Ovary (tissue), 9 donors: ENCODE measurements around the gene ROBO1. TPM values are rescaled to one million over a fixed set of nuclear protein-coding genes. Genes with fewer than 3 reads are reported as not detected.

Experiments
- DNase-seq, 5 donors: peaks; one replicate each; pipeline ENCODE4 v3.0.0-alpha.2; 2019 to 2020
- H3K27ac ChIP-seq, 2 donors: fragments of 200-600 bp; one replicate each; pipeline versions ENCODE4 v1.5.1 to v1.8.0; 2019 to 2022
- H3K27me3 ChIP-seq: fragments of 200-600 bp; one replicate; pipeline ENCODE4 v1.8.0; 2022
- H3K36me3 ChIP-seq: fragments of 200-600 bp; sonication (generic); one replicate; pipeline ENCODE4 v1.5.1; 2019
- H3K4me1 ChIP-seq: one replicate; pipeline ENCODE4 v1.8.1; 2013; ENCODE audit warnings: mild to moderate bottlenecking, moderate library complexity; ENCODE audit not compliant: insufficient read depth
- H3K4me3 ChIP-seq: fragments of 200-600 bp; sonication (generic); one replicate; pipeline ENCODE4 v1.5.1; 2017
- H3K9me3 ChIP-seq, 2 donors: fragments of 200-600 bp in 1 of 2; sonication (generic) in 1 of 2; one replicate each; pipeline versions ENCODE4 v1.5.1 to v1.8.1; 2013 to 2019; ENCODE audit warnings: mild to moderate bottlenecking in 1 of 2, moderate library complexity in 1 of 2
- EP300 ChIP-seq: sonication (generic); formaldehyde crosslinking; IDR thresholded peaks from one replicate; pipeline ENCODE4 v1.6.1; 2017; ENCODE audit warnings: antibody characterized with exemption
- POLR2A ChIP-seq: fragments of 450-650 bp; IDR thresholded peaks from one replicate; pipeline ENCODE4 v1.6.1; 2017; ENCODE audit warnings: antibody characterized with exemption, mild to moderate bottlenecking, moderate library complexity
- WGBS, 3 donors: extraction: QIAGEN DNeasy Blood & Tissue Kit in 1 of 3; methylation state at CpG; one replicate each; pipeline versions ENCODE4 v1.1.5 to v1.1.7; 2013 to 2017; 5-methylcytosine and 5-hydroxymethylcytosine counted together
- intact Hi-C, 4 donors: fragments of 100-400 bp; cut with DNase I; formaldehyde crosslinking; loops; one replicate each; pipeline versions ENCODE4 v1.11.0 to v1.15.1; 2022 to 2023
- polyA plus RNA-seq, 2 donors: library from polyadenylated mRNA; stranded (reverse); fragments of 200-250 nt in 1 of 2; fragments of 350-450 nt in 1 of 2; fragmentation: Illumina TruSeq in 1 of 2; extraction: RNeasy Lipid Tissue Mini Kit (QIAGEN cat#74804) in 1 of 2; gene quantifications; one replicate each; pipeline ENCODE4 v1.2.3, GENCODE V29; 2013 to 2014
- total RNA-seq, 7 donors: library from RNA; depleted of rRNA in 2 of 7; stranded (reverse); fragments of >200 nt in 2 of 7; fragmentation: NEBNext Ultra II Directional in 3 of 7; extraction: Animal tissue kit (Norgen Biotek cat#: 25700) in 3 of 7; gene quantifications; one replicate each; pipeline versions ENCODE4 v1.1.0 to v1.2.4, GENCODE V29; 2016 to 2023
- TF ChIP-seq, protein P1 (sequence below), 3 donors: fragments of 450-650 bp in 2 of 3; fragments of 200-600 bp in 1 of 3; IDR thresholded peaks; one replicate each; pipeline versions ENCODE4 v1.5.1 to v1.8.0; 2016 to 2022; ENCODE audit warnings: antibody characterized with exemption in 3 of 3, mild to moderate bottlenecking in 1 of 3
- donor health status: DM: no; HTN: no; CAD: no; lungs with moderate emphysema.
- donor health status: DM: no; HTN: no; CAD: no.
- donor health status: Bipolar disorder and iron deficiency.
- donor health status: DM: yes; HTN: yes; CAD: no.
- donor health status: DM: no; HTN: no; CAD: no.
- donor health status: DM: yes; HTN: yes; CAD: no.

Gene ROBO1
- total and polyA plus RNA-seq, 9 donors, result 17.2 to 49.5 (median 29.0) TPM

DNA sequence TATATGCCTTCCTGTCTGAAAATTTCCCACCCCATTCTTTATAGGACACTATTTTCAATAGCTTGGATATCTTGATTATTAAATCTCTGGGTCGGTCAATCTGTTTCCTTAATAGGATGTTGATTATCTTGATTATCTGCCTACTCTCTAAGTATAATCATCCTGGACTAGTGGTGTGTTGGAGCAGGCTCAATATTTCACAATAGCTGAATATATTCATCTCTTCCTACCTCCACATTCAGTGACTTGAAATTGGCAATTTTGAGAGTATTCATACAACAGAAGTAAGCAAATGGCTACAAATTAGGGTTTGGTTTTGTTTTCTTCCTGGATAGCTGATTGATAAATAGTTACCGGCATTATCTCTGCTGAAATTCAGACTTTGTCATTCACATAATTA, 1162.6 kb downstream of the ROBO1 start:
- DNase-seq, result no peak
- no peak overlapping the region for H3K4me3 ChIP-seq
- no peaks in the 10 kb centered on the region for H3K36me3 ChIP-seq
- H3K27me3 ChIP-seq, result no peaks in the 10 kb centered on the region
- H3K4me1 ChIP-seq, result no peaks in the 10 kb centered on the region
- 94 to 96% (median 95%) methylated on average over 2 of the region's 2 CpGs for WGBS, 3 donors
- no peaks in the 10 kb centered on the region for H3K9me3 ChIP-seq
- TF ChIP-seq EP300, result no peak
- H3K27ac ChIP-seq, result no peak overlapping the region
- intact Hi-C loops, result no loop called here

DNA sequence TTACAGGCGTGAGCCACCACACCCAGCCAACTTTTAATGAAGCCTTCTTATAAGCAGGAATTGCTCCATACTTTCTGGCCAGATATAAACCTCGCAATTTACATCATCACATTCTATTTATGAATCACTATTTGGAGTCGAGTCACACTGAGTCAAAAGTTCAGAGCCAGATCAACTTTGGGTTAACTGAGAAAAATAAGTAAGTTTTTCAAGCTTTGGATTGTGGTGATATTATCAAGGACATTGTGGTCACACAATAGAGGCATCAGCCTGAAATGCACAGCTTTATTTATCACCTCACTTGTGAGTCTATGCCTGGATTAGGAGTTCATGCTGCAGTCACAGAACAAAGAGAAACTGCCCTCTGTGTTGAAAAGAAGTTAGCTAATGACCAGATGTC, 1163.5 kb downstream of the ROBO1 start:
- intact Hi-C loops, result no loop called here
- DNase-seq, result no peak
- Histone ChIP-seq H3K27me3 (no peaks in the 10 kb centered on the region), H3K4me1 (no peaks in the 10 kb centered on the region), H3K4me3 (no peak overlapping the region), H3K27ac (no peak overlapping the region), H3K9me3 (no peaks in the 10 kb centered on the region), H3K36me3 (no peaks in the 10 kb centered on the region)
- TF ChIP-seq, protein P1, sequence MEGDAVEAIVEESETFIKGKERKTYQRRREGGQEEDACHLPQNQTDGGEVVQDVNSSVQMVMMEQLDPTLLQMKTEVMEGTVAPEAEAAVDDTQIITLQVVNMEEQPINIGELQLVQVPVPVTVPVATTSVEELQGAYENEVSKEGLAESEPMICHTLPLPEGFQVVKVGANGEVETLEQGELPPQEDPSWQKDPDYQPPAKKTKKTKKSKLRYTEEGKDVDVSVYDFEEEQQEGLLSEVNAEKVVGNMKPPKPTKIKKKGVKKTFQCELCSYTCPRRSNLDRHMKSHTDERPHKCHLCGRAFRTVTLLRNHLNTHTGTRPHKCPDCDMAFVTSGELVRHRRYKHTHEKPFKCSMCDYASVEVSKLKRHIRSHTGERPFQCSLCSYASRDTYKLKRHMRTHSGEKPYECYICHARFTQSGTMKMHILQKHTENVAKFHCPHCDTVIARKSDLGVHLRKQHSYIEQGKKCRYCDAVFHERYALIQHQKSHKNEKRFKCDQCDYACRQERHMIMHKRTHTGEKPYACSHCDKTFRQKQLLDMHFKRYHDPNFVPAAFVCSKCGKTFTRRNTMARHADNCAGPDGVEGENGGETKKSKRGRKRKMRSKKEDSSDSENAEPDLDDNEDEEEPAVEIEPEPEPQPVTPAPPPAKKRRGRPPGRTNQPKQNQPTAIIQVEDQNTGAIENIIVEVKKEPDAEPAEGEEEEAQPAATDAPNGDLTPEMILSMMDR (IDR thresholded peaks at IDR 0.05), result no peak
- TF ChIP-seq EP300, result no peak
- no peak for TF ChIP-seq POLR2A
- 62 to 90% (median 89%) methylated on average over 3 of the region's 3 CpGs for WGBS, 3 donors

DNA sequence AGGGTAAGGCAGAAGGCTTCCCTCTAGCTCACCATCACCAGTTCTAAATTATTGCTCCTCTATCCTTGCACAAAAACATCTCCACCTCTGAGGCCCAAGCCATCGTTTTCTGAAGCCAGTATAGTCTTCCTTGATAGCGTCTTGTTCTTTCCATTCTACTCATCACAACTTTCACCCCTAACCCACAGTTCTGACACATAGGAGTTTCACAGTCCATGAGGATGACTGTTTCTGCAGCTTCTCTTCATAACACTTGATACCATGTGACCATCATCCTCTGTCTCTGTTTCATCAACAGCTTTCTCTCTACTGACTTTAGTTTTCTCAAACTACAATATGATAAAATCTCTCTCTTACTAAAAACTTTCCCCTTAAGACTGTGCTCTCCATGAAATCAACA, 1166.5 kb downstream of the ROBO1 start:
- 92 to 96% (median 93%) methylated on average over 2 of the region's 2 CpGs for WGBS, 3 donors
- Histone ChIP-seq H3K36me3 (no peaks in the 10 kb centered on the region), H3K9me3 (no peaks in the 10 kb centered on the region), H3K4me1 (no peaks in the 10 kb centered on the region), H3K27me3 (no peaks in the 10 kb centered on the region), H3K4me3 (no peak overlapping the region), H3K27ac (no peak overlapping the region)
- TF ChIP-seq, protein P1 (IDR thresholded peaks at IDR 0.05), result no peak
- TF ChIP-seq POLR2A, result no peak
- no peak for TF ChIP-seq EP300
- DNase-seq, result no peak
- intact Hi-C loops, result no loop called here

DNA sequence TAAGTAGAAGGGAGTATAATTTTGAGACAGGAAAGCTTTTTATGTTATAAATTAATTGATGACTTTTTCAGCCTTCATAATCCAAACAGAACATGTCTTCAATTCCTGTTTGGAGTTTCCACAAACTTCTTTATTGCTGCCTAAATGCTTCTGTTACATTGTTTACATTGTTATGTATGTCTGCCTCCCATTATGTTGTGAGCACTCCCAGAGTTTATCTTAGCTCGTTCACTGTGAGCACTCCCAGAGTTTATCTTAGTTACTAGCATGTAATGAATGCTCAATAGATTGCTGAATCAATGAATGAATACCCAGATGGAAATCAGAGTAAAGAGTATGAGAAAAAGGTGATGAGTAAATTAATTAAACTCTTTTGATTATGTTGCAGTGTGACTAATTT, 1178.0 kb downstream of the ROBO1 start:
- H3K27me3 ChIP-seq, result no peaks in the 10 kb centered on the region
- WGBS, 3 donors, result 6 to 15% (median 8%) methylated on average over 1 of the region's 1 CpG

DNA sequence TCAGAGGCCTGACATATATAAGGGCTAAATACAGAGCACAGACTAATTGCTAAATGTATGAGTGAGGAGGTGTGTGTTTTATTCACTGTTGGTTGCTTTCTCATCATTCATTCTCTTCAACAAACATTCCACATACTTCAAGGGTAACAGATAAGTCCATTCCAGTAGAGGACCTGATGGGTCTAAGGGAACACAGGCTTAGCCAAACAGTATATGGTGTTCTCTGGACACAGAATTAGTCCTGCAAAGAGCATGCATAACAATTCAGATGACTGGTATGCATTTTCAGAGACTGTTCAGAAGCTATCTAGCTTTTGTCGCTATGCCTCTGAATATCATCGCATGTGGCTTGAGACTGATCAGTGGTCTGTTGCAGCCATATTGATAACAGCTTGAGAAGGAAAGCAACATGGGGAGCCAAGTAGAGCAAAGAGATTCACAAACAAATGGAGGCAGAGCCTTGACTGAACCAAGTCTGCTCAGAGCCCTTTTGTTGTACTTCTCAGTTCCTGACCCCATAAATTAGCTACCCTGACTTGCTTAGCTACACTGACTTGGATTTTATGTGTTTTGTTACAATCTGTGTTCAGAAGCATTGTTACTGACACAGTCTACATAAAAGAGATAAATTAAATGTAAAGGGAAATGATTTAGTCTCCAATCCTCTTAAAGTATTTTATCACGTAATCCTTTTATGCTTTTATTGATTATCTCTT, 1178.7 kb downstream of the ROBO1 start:
- WGBS, 3 donors, result 71 to 81% (median 80%) methylated on average over 3 of the region's 3 CpGs
- no peaks in the 10 kb centered on the region for H3K27me3 ChIP-seq
- no peaks in the 10 kb centered on the region for H3K36me3 ChIP-seq
- no peak overlapping the region for H3K27ac ChIP-seq
- TF ChIP-seq EP300 (no peak), POLR2A (no peak)
- TF ChIP-seq, protein P1 (IDR thresholded peaks at IDR 0.05), result no peak
- no peak overlapping the region for H3K4me3 ChIP-seq
- no peak for DNase-seq
- H3K4me1 ChIP-seq, result no peaks in the 10 kb centered on the region
- H3K9me3 ChIP-seq, result no peaks in the 10 kb centered on the region
- intact Hi-C loops, result no loop called here

More for the DNA sequence above, 1178.0 kb downstream of the ROBO1 start:
- Histone ChIP-seq H3K36me3 (no peaks in the 10 kb centered on the region), H3K4me1 (no peaks in the 10 kb centered on the region), H3K4me3 (no peak overlapping the region), H3K27ac (no peak overlapping the region), H3K9me3 (no peaks in the 10 kb centered on the region)
- no peak for DNase-seq
- intact Hi-C loops, result no loop called here
- TF ChIP-seq, protein P1 (IDR thresholded peaks at IDR 0.05), result no peak
- no peak for TF ChIP-seq EP300
- TF ChIP-seq POLR2A, result no peak
